ENCODE results near the gene INPP5D. TPM values are rescaled to one million over a fixed set of nuclear protein-coding genes. Genes with fewer than 3 reads are reported as not detected.

Gene INPP5D
- total RNA-seq, 3 donors from 2014 or later: 8.2 to 14.4 (median 9.1) TPM

DNA sequence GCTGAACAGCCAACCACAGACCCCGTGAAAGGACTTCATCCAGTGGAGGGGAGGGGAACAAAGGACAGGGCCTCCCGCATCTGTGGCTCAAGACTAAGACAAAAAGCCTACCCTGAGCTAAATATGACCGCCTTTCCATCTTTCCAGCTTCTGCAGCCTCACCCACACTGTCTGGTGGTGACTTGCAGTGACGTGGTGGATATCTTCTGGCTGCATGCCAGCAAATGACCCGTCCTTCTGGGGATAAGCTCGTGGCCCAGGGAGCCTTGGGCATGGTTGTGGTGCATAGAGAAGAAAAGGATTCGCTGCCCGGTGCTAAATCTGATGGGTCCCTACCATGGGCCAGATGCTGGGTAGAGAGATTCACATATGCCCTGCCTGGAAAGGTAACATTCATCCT lies 38.4 kb upstream of the INPP5D start:
- intact Hi-C loops (cut with DNase I, micrococcal nuclease): no loop called here
- TF ChIP-seq, protein P1, sequence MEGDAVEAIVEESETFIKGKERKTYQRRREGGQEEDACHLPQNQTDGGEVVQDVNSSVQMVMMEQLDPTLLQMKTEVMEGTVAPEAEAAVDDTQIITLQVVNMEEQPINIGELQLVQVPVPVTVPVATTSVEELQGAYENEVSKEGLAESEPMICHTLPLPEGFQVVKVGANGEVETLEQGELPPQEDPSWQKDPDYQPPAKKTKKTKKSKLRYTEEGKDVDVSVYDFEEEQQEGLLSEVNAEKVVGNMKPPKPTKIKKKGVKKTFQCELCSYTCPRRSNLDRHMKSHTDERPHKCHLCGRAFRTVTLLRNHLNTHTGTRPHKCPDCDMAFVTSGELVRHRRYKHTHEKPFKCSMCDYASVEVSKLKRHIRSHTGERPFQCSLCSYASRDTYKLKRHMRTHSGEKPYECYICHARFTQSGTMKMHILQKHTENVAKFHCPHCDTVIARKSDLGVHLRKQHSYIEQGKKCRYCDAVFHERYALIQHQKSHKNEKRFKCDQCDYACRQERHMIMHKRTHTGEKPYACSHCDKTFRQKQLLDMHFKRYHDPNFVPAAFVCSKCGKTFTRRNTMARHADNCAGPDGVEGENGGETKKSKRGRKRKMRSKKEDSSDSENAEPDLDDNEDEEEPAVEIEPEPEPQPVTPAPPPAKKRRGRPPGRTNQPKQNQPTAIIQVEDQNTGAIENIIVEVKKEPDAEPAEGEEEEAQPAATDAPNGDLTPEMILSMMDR (IDR thresholded peaks at IDR 0.05): no peak
- no peak overlapping the region for H3K4me3 ChIP-seq
- ATAC-seq (no peak), DNase-seq (no peak)
- H3K9me3 ChIP-seq: peaks cover 2% of the 10 kb centered on the region
- H3K36me3 ChIP-seq (ENCODE audit: low read depth): no peaks in the 10 kb centered on the region
- H3K4me1 ChIP-seq (ENCODE audit: low read depth): no peaks in the 10 kb centered on the region

DNA sequence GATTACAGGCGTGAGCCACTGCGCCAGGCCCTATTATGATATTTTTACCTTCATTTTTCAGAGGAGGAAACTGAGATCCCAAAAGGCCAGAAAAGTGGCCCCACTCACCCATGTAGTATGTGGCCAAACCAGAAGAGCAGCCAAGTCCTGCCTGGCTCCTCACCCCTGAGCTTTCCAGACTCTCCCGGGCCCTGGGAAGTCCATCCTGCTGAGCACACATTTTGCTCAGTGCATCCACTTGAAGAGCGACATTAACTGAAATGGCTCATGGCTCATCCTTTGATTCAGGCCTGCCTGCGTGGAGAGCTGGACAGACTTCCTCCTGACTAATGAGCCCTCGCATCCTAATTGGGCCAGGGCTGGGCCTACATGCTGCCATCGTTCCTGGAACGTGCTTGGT lies 37.6 kb upstream of the INPP5D start:
- Histone ChIP-seq H3K4me1 (ENCODE audit: low read depth) (no peaks in the 10 kb centered on the region), H3K9me3 (peaks cover 2% of the 10 kb centered on the region), H3K36me3 (ENCODE audit: low read depth) (no peaks in the 10 kb centered on the region), H3K4me3 (no peak overlapping the region)
- no peak for ATAC-seq
- no peak for DNase-seq
- intact Hi-C loops (cut with DNase I, micrococcal nuclease): no loop called here
- TF ChIP-seq, protein P1 (IDR thresholded peaks at IDR 0.05): no peak

DNA sequence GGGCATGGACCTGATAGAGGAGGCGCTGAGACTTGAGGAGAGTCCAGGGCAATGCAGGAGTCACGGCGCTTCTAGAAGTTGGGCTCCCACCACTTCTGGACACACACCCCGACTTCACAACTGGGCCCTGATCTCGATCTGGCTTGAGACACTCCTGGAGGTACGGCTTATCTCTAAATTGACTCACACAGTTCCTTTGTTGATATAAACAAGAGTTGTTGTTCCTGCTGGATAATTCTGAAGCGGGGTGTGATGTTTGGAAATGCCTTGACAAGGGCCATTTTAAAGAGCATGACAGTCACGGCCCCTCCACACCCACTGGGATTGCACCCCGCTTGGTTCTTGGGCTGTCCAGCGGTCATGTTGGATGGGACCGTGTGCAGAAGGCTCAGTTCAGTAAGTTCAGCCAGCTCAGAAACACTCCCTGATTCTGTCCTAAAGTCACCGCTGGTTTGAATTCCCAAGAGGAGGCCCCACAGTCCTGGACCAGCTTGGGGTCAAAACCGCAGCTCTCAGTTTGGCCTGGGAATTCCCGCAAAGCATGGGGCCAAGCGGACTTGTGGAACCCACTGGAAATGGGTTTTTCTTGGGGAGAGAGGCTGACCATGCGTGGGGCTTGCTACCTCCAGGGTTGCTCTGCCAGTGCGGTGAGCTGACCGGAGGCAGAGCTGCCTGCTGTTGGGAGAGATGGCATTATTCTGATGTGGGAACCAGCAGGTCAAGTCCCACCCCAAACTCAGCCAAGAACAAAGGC lies 37.0 kb upstream of the INPP5D start:
- Histone ChIP-seq H3K4me3 (no peak overlapping the region), H3K4me1 (ENCODE audit: low read depth) (no peaks in the 10 kb centered on the region), H3K36me3 (ENCODE audit: low read depth) (no peaks in the 10 kb centered on the region), H3K9me3 (no peaks in the 10 kb centered on the region)
- no peak for DNase-seq
- TF ChIP-seq, protein P1 (IDR thresholded peaks at IDR 0.05): no peak
- intact Hi-C loops (cut with DNase I, micrococcal nuclease): no loop called here
- no peak for ATAC-seq

DNA sequence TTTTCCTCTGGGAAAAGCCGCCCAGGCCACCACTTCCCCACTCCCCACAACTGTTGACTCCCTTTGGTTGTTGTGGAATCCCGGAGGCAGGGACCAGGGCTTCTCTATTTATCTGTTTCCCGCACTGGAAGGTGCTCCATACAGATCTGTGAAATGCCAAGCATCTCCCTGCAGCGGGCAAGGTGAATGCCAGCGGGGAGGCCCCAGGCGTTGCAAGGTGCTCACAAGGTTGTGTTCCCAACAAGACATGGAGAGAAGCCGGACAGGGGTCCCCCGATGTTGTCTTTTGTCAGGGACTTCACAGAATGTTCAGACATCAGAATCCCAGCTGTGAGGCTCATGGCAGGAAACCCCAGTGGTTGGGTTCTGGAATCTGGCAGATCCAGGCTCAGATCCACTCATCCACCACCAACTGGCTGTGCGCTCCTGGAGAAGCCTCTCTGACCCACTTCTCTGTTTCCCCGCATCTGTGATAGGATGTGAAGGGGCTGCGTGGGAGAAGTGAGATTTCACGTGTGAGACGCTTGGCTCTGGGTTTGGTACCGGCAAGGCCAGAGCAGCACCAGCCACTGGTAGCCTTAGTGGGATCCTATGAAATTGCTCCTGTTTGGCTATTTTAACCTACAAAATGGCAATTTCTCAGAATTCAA lies 36.3 kb upstream of the INPP5D start:
- Histone ChIP-seq H3K9me3 (no peaks in the 10 kb centered on the region), H3K4me1 (ENCODE audit: low read depth) (no peaks in the 10 kb centered on the region), H3K4me3 (no peak overlapping the region), H3K36me3 (ENCODE audit: low read depth) (no peaks in the 10 kb centered on the region)
- ATAC-seq (no peak), DNase-seq (no peak)
- TF ChIP-seq, protein P1 (IDR thresholded peaks at IDR 0.05): no peak
- intact Hi-C loops (cut with DNase I, micrococcal nuclease): no loop called here

DNA sequence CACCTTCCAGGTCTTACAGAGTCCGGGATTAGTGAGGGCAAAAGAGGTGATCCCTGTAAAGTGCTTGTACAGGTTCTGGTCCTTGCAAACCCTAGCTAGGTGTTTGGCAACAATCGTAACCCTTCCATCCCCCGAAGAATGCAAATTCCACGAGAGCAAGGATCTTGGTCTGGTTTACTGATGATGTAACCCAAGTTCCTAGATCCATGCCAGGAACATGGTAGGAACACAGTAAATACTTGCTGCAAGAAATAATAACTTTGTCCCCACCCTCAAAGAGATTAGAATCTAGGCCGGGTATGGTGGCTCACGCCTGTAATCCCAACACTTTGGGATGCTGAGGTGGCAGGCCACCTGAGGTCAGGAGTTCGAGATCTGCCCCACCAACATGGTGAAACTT lies 34.4 kb upstream of the INPP5D start:
- Histone ChIP-seq H3K36me3 (ENCODE audit: low read depth) (no peaks in the 10 kb centered on the region), H3K4me3 (no peak overlapping the region), H3K9me3 (no peaks in the 10 kb centered on the region), H3K4me1 (ENCODE audit: low read depth) (no peaks in the 10 kb centered on the region)
- intact Hi-C loops (cut with DNase I, micrococcal nuclease): no loop called here
- ATAC-seq: no peak
- TF ChIP-seq, protein P1 (IDR thresholded peaks at IDR 0.05): no peak
- DNase-seq: no peak
